ENCODE data around the gene RIPPLY2.
"Not testable (repeated sequence)": the region's sequence is repeated elsewhere in the genome, so short reads cannot be mapped to it uniquely, and the experiment has no call there.

RIPPLY2 gene

DNA sequence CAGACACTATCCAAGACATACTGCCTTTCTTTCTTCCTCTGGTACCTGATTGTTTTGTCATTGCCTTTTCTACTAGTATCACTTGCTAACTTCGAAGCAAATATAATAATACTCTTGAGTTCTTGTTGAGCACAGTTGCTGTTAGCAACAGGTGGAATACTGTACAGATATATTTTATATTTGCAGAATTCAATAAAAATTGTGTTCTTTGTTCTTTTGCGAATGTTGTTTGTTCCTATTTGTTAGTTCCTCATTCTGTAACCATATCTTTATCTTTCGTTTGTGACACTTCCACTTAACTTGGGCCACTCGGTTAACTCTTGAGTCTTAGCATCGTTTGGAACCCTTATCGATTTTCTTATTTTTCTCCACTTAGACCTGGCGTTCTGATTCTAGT, 7.2 kb downstream of the RIPPLY2 start:
- DNase-seq (ENCODE audit: low spot score) = no peak

DNA sequence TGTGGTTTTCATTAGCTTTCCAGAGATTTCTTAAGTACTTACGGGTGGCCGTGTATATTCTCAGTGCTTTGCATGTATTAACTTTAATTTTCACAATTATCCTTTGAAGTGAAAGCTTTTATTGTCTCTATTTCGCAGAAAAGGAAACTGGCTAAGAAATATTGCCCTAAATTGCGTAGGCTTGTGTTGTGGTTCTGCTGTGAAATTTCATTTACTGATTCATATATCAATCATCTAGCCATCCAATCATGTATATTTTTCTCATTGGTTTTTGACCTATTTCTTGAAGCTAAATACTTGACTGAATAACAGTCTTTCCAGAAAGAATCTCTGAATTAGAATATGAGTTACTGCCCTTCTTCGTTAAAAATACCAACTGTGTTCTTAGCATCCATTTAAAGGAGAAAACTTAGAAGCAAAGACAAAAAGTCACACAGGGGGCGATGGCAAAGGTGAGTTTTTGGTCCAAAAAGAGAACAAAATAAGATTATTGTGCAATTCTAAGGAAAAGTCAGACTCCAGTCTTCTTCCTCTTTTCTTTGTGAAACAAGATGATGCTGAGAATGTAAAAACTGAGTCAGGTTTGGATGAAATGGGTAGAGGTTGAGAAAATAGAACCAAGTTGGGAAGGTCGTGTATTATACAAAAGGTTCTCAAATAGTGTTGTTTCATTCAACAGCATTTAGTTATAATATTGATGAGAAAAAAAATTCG, 7.8 kb downstream of the RIPPLY2 start:
- no peak for DNase-seq (ENCODE audit: low spot score)

DNA sequence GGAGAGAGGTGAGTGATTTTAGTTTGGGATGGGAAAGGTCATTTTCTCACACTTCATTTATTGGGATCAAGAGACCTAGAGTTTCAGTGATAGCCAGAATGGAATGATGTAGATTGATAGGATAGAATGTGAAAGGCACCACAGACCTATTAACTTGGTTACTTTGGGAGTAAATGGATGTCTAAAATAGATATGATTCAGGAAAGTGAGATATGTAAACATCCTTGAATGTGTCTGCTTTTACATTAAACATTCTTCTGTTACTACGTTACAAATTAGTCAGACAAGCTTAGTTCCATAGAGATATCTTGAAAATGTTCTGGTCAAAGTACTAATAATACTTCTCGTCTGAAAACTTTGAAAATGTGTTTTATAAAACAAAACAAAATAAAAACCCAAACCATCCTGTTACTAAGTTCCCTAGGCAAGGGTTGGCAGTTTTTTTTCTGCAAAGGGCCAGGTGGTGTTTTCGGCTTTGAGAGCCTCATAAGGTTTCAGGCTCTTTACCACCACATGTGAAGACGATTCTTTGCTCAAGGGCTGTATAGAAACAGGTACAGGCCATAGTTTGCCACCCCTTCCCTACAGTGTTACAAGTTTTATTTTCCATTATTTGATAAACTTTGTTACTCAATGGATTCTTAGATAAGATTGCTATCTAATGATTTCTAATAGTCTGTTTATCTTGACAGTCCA, 9.8 kb downstream of the RIPPLY2 start:
- DNase-seq (ENCODE audit: low spot score) = peak; percentile 23

DNA sequence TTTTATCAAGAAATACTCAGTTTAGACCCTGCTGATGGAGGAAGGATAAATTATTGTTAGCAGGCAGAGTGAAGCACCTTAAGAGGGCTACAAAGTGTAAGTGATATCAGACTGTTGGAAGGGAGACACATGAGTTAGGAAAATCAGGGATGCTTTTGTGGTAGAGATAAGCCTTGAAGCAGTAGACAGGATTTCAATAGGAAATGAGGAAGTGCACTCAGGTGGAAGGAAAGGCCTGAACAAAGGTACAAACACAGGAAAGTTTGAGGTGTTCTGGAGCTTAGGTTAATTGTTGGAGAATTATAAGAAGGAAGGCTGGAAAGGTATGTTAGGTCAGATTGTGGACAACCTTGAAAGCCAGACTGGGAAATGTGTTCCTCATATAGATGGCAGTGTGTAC, 13.9 kb downstream of the RIPPLY2 start:
- DNase-seq (ENCODE audit: low spot score) = no peak

DNA sequence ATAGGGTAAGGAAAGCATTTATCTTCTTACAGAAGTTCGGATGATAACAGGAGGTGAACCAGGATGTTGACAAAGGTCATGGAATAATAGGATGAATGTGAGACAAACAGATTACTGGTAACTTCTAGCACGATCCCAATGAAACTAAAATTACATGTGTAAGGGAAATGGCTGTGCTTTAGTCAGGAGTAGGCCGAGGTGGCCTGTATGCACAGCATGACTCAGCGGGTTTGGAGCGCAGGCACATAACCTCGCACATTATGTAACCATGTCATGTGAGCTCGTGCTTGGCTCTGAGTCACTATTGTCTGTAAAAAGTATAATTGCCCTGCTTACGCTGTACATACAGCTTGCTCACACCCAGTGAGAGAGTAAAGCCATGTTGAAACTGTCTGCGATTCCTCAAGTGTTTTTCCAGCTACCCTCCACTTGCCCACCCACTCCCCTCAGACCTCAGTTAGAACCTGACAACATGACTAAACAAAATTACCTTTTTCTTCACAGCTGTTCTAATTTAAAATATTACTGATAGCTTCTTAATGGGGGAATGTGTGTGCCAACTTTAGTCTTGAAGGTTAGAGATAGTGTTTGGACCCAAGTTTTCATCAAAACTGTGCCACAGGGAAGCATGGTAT, 14.5 kb downstream of the RIPPLY2 start:
- peak; percentile 21 for DNase-seq (ENCODE audit: low spot score)

DNA sequence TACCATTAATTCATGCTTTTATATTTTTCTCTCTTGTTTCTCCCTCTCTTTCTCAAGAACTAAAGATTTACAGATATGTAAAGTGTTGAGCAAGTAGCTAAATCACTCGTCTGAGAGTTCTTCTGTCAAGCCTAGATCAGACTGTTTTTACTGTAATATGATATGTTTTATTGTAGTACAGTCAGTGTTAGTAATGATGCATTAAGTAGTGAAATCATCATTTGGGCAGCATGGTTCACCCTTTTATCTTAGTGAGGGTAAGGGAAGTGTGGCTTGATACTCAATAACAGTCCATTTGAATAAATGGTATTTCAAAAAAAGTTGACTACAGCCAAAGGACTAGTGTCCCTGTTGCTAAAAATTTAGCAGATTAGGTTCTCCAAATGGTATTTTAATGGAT, 15.5 kb downstream of the RIPPLY2 start:
- DNase-seq (ENCODE audit: low spot score) = no peak

DNA sequence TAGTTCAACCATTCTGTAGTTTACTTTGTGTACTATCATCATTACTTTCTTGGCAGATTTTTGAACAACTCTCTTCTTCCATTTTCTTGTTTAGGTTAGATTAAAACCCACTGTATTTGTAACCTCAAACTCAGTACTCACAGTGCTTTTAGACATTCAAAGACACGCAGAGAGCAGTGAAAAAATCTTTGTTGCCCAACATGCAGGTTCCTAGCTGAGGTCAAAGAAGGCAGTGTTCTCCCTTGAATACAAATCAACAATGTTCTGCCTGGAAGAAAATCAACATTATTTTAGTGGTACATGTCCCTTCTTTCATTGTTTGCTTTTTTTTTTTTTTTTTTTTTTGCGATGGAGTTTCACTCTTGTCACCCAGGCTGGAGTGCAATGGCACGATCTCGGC, 17.5 kb downstream of the RIPPLY2 start:
- no peak for DNase-seq (ENCODE audit: low spot score)

DNA sequence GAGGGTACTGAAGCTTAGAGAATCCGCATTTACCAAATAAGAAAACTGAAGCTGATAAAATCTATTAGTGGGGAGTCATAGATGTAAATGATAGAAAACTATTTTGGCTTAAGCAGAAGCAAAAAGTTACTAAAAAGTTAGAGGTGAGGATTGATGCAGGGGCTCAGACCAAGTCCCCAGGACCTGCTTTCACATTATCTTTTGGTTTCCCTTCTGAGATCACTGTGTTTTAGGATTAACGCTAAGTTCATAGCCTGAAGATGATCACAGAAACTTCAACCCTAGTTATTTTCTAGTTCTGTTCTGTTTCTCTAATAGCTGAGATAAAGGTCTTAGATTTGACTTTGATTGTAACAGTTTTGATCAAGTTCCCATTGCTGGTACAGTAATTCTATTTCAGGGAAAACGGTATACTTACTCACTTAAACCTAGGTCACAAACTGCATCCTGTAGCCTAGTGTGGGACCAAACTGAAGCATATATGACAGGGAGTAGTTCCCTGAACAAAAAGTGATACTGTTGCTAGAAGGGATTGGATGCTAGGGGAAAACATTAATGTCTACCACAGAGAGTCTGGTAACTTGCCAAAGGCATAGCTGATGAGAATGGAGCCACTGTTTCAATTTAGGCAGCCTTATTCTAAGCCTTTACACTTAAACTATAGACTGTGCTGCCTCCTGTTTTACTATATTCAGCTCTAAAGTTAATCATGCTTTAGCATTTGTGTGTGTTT, 19.4 kb downstream of the RIPPLY2 start:
- DNase-seq (ENCODE audit: low spot score) = no peak

DNA sequence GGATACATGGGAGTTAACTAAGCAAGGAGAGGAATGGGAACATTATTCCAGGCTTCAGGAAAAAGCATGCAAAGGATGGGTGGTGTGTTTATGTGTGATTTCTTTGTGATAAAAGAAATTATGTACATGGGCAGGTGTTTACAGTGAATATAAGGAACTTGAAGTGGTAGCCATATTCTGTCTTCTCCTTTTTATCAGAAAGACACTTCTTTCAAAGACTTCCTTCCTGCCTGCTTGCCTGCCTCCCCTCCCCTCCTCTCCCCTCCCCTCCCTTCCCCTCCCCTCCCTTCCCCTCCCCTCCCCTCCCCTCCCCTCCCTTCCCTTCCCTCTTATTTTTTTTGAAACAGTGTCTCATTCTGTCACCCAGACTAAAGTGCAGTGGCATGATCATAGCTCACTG, 20.7 kb downstream of the RIPPLY2 start:
- no peak for DNase-seq (ENCODE audit: low spot score)

DNA sequence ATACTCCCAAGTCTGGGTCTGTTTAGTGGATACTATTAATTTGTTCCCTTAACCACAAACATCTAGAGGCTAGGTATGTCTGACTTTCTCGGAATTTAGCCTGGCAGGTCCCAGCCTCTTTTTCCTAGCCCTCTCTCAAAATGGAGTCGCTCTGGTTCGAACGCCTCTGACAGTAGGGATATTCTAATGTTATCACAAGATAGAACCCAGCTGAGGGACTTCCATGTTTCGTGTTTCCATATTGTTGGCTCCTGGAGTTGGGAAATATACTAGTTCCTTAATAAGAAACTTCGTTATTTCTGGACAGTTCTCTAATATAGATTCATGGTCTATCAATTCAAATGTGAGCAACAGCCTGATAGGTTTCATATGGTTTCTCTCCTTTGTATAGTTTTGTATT, 22.7 kb downstream of the RIPPLY2 start:
- no peak for DNase-seq (ENCODE audit: low spot score)

DNA sequence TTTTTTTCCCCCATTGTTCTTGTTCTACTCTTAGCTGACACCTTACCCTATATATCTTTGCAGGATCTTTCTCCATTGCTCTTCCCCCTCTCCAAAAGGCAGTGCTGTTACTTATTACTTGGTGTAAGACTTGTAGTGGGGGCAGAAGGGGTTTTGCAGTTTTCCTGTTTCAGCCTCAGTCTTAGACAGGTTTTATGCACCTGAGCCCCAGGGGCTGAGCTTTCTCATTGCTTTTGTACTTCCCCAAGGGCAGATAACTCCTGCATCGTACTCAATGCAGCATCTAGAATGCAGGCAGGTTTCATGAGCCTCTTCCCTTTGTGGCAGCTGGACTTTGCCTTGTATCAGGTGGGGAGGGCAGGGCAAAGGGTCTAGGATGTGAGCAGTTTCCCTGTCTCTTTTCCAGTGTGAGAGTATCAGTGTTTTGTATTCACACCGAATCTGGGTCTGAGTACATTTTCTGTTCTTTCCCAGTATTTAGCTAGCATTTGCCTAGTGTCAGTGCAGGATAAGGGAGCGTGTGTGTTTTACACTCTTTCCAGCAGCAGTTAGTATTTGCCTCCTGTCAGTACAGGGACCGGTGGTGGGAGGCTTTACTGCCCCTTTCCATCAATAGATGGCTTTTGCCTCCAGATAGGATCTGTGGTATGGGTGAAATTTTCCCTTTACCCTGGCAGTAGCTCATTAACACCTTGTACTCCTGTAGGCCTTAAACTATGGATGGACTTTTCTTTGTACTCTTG, 25.9 kb downstream of the RIPPLY2 start:
- DNase-seq (ENCODE audit: low spot score) = no peak

DNA sequence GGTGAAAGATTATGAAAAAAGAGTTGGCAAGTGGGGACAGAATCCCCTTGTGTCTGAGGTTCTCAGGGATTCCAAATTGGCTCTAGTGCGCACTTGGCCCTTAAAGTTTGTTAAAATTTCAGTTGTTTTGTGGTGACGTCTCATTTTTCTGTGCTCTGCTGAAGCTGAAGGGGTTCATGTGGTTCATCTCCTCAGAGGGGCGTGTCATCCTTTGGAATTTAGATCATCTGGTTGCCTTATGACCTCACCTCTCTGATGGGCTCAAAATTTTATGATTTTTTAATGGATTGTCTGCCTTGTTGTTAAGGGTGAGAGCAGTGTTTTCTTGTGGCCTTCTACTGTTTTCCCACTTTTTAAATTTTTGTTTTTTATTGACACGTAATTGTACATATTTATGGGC, 26.6 kb downstream of the RIPPLY2 start:
- no peak for DNase-seq (ENCODE audit: low spot score)

DNA sequence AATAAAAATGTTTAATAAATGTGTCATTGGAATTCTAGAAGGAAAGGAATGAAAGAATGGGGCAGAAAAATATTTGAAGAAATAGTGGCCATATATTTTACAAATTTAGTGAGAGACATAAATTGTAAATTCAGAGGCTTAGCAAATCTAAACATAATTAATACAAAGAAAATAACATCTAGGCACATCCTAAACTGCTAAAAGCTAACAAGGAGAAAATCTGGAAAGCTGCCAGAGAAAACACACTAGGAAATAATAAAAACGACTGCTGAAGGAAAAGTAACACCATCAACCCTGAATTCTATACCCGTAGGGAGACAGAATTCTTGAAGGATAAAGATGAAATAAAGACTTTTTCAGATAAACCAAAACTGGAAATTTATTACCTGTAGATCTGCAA, 30.1 kb downstream of the RIPPLY2 start:
- DNase-seq (ENCODE audit: low spot score) = no peak

DNA sequence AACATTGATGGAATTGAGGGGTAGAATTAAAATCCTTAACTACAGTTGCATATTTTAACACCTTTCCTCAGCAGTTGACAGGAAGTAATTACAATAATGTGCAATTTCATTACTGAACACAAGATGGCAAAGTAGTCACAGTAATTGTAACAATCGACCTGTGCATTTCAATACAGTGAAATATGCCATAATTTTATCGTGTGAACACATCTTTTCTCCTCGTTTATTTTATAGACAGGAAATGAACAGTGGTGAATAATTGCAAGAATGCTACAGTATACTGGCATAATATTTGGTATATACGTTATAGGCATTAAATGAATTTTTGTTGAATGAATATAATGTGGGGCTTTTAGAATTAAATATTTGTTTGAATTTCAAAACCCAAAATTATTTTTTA, 31.4 kb downstream of the RIPPLY2 start:
- peak; percentile 26 for DNase-seq (ENCODE audit: low spot score)

DNA sequence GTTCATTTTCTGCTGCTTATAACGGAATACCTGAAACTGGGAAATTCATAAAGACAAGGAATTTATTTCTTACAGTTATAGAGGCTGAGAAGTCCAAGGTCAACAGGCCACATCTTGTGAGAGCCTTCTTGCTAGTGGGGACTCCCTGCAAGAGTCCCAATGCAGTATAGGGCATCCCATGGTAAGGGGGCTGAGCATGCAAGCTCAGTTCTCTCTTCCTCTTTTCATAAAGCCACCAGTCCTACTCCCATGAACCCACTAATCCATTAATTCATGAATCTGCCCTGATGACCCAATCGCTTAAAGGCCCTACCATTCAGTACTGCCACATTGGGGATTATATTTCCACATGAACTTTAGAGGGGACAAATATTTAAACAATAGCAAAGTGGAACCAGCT, 32.8 kb downstream of the RIPPLY2 start:
- no peak for DNase-seq (ENCODE audit: low spot score)

DNA sequence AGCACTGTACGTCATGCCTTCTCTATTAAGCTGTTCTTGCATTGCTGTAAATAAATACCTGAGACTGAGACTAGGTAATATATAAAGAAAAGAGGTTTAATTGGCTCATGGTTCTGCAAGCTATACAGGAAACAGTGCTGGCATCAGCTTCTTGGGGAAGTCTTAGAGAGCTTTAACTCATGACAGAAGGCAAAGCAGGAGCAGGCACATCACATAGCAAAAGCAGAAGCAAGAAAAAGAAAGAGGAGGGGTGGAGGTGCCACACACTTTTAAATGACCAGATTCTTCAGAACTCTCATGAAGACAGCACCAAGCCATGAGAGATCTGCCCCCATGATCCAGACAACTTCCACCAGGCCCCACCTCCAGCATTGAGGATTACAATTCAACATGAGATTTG, 36.5 kb downstream of the RIPPLY2 start:
- DNase-seq (ENCODE audit: low spot score) = no peak

DNA sequence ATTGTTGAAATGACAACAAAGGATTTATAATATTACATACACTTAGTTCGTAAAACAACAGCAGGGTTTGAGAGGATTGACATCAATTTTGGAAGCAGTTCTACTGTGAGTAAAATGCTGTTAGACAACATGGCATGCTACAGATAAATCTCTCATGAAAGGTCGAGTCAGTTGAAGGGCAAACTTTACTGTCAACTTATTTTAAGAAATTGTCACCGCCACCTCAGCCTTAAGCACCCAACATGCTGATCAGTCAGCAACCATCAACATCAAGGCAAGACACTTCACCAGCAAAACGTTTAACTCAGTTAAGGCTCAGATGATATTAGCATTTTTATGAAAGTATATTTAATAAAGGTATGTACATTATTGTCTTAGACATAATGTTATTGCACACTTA, 37.4 kb downstream of the RIPPLY2 start:
- DNase-seq (ENCODE audit: low spot score) = no peak

DNA sequence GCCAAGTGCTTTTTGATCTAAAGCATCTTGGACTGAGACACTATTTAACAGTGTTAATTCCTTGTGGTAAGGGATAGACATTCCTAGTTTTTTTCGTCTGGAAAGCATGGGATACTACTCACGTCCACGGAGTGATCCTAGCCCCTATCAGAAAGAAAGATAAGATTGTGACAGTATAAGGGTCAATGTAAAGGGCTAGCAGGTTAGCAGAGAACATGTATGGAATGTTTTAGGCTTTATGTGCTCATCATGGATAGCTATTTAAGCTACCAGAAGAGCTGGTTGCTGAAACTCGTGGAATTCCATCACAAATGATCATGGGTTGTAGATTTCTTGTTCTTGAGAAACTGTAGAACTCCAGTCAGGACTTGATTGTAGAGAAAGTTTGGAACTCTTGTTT, 38.4 kb downstream of the RIPPLY2 start:
- DNase-seq (ENCODE audit: low spot score) = no peak

DNA sequence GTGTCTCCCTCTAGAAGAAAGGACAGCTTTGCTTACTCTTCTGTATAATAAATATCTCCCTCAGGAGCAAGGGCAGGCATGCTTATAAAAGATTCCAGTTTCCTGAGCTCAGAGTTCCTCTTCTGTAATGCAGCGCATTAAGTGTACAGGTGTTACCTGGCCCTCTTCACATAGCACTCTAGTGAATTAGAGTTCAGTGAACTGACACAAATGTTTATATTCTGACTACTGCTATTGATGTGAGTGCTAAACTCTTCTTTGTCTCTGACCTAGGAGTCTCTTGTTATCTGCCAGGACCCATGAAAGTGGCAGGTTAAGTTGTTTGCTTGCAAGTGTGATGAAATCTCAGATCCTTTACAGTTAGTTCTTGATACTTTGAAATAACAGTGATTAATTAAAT, 39.9 kb downstream of the RIPPLY2 start:
- no peak for DNase-seq (ENCODE audit: low spot score)

DNA sequence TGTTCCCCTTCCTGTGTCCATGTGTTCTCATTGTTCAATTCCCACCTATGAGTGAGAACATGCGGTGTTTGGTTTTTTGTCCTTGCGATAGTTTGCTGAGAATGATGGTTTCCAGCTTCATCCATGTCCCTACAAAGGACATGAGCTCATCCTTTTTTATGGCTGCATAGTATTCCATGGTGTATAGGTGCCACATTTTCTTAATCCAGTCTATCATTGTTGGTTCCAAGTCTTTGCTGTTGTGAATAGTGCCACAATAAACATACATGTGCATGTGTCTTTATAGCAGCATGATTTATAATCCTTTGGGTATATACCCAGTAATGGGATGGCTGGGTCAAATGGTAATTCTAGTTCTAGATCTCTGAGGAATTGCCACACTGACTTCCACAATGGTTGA, 43.9 kb downstream of the RIPPLY2 start:
- not testable (repeated sequence) for DNase-seq (ENCODE audit: low spot score)

DNA sequence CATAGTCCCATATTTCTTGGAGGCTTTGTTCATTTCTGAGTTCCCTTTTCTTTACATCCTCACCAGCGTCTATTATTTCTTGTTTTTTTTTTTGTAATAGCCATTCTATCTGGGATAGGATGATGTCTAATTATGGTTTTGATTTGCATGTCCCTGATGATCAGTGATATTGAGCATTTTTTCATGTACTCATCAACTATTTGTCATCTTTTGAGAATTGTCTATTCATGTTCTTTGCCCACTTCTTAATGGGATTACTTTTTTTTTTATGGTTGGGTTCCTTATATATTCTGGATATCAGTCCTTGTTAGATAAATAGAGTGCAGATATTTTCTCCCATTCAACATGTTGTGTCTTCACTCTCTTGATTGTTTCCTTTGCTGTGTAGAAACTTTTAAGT, 48.5 kb downstream of the RIPPLY2 start:
- DNase-seq (ENCODE audit: low spot score) = no peak

DNA sequence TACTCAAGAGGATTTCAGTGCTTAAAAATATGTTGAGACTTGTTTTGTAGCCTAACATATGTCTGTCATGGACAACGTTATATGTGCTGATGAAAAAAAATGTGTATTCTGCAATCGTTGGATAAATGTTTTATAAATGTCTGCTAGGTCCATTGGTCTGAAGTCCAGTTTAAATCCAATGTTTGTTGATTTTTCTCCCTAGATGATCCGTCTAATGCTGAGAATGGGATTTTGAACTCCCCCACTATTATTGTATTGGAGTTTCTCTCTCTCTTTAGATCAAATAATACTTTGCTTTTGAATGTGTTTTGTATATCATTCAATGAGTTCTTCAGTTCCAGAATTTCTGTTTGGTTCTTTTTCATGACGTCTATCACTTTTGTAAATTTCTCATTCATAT, 51.2 kb downstream of the RIPPLY2 start:
- no peak for DNase-seq (ENCODE audit: low spot score)

Measured in hepatic stellate cell (primary cell).